ENCODE data around the gene SNAP25.

DNA sequence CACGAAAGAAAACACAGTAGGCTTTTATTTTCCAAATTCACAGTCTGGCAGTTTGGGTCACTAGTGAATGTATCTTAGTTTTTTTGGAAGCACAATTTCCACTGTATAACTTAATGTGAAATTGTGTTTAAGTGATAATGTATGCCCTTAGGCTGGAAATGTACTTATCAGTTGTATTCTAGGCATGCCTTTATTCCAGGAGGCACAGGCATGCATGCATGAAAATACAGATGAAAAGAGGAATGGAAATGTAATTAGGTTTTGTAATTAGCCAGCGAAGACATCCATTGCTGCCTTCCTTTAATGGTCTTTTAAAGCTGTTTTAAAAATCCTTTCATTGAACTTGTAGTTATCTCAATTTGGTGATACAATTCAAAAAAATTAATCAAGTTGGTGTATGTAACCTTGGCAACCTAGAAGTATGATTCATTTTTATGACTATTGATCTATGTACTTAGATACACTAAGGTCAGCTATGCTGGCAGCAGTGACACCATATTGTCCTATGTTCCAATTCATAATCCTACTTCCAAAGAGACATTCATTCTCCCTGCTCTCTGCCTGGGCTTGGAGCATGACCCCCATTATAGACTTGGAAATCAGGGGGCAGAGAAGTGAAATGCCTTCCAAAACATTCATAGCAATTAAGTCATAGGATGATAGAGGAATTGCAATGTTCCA lies 73.1 kb downstream of the SNAP25 start:
- TF ChIP-seq CTCF (conservative IDR thresholded peaks at IDR 0.05): no peak
- no peak for TF ChIP-seq EZH2 (IDR thresholded peaks at IDR 0.05; ENCODE audit: low read depth)

All from PC-9 (cell line).